HG02763 (cell line): ENCODE measurements around the gene BAZ2B.

Experiments
- ATAC-seq: cut with Tn5 transposase; IDR thresholded peaks from one replicate; pipeline ENCODE4 v1.9.1; 2021; ENCODE audit warnings: mild to moderate bottlenecking, moderate library complexity; ENCODE audit not compliant: unreplicated experiment

The BAZ2B gene

GRCh38 chr2:159573846-159574606 lies 42.3 kb downstream of the BAZ2B start:
- no peak for ATAC-seq

GRCh38 chr2:159573294-159573693 lies 43.1 kb downstream of the BAZ2B start:
- no peak for ATAC-seq

- no peak for ATAC-seq
These were observed 43.9 kb downstream of the BAZ2B start for GRCh38 chr2:159572459-159572858.

- no peak for ATAC-seq
These were observed 44.6 kb downstream of the BAZ2B start for GRCh38 chr2:159571540-159572260.

GRCh38 chr2:159564081-159564480 lies 52.3 kb downstream of the BAZ2B start:
- no peak for ATAC-seq

- no peak for ATAC-seq
These were observed 54.1 kb downstream of the BAZ2B start for GRCh38 chr2:159562248-159562647.

- ATAC-seq: no peak
These were observed 54.6 kb downstream of the BAZ2B start for GRCh38 chr2:159561786-159562185.

- no peak for ATAC-seq
These were observed 55.1 kb downstream of the BAZ2B start for GRCh38 chr2:159561242-159561641.

- no peak for ATAC-seq
These were observed 57.3 kb downstream of the BAZ2B start for GRCh38 chr2:159559034-159559433.

- no peak for ATAC-seq
These were observed 57.9 kb downstream of the BAZ2B start for GRCh38 chr2:159558479-159558878.

- ATAC-seq: no peak
These were observed 58.8 kb downstream of the BAZ2B start for GRCh38 chr2:159557437-159558034.

GRCh38 chr2:159555651-159556392 lies 60.5 kb downstream of the BAZ2B start:
- ATAC-seq: no peak

- no peak for ATAC-seq
These were observed 62.6 kb downstream of the BAZ2B start for GRCh38 chr2:159553727-159554126.

- no peak for ATAC-seq
These were observed 64.5 kb downstream of the BAZ2B start for GRCh38 chr2:159551806-159552205.

GRCh38 chr2:159550231-159550630 lies 66.1 kb downstream of the BAZ2B start:
- ATAC-seq: no peak

GRCh38 chr2:159549234-159549633 lies 67.1 kb downstream of the BAZ2B start:
- ATAC-seq: no peak

- no peak for ATAC-seq
These were observed 69.5 kb downstream of the BAZ2B start for GRCh38 chr2:159546716-159547430.

- ATAC-seq: no peak
These were observed 70.3 kb downstream of the BAZ2B start for GRCh38 chr2:159546039-159546438.

- no peak for ATAC-seq
These were observed 71.3 kb downstream of the BAZ2B start for GRCh38 chr2:159545085-159545484.

- ATAC-seq: no peak
These were observed 74.2 kb downstream of the BAZ2B start for GRCh38 chr2:159542101-159542500.

- ATAC-seq: no peak
These were observed 76.6 kb downstream of the BAZ2B start for GRCh38 chr2:159539701-159540100.
